Tibial nerve (tissue), 4 donors: Measurements from ENCODE around the gene ZNF699. TPM values are rescaled to one million over a fixed set of nuclear protein-coding genes. Genes with fewer than 3 reads are reported as not detected.
"Not testable (repeated sequence)": the region's sequence is repeated elsewhere in the genome, so short reads cannot be mapped to it uniquely, and the experiment has no call there.

Experiments
- DNase-seq, 2 donors: peaks; one replicate each; pipeline ENCODE4 v3.0.0-alpha.2; 2019; ENCODE audit warnings: low spot score in 2 of 2
- H3K27ac ChIP-seq, 4 donors: fragments of 200-600 bp; sonication (generic) in 3 of 4; one replicate each; pipeline ENCODE4 v1.5.1; 2017 to 2019; ENCODE audit warnings: mild to moderate bottlenecking in 1 of 4
- H3K27me3 ChIP-seq, 2 donors: fragments of 200-600 bp; sonication (generic) in 1 of 2; one replicate each; pipeline versions ENCODE4 v1.5.1 to v1.6.0; 2017 to 2019
- H3K36me3 ChIP-seq, 3 donors: fragments of 200-600 bp; sonication (generic); one replicate each; pipeline ENCODE4 v1.5.1; 2018 to 2019
- H3K4me1 ChIP-seq, 4 donors: fragments of 200-600 bp; sonication (generic) in 3 of 4; one replicate each; pipeline ENCODE4 v1.5.1; 2017 to 2019
- H3K4me3 ChIP-seq, 4 donors: fragments of 200-600 bp; sonication (generic) in 3 of 4; one replicate each; pipeline ENCODE4 v1.5.1; 2017 to 2019; ENCODE audit warnings: mild to moderate bottlenecking in 1 of 4, moderate library complexity in 1 of 4
- H3K9me3 ChIP-seq, 4 donors: fragments of 200-600 bp; sonication (generic) in 3 of 4; one replicate each; pipeline ENCODE4 v1.5.1; 2017 to 2019
- EP300 ChIP-seq, 2 donors: sonication (generic); formaldehyde crosslinking; IDR thresholded peaks; one replicate each; pipeline ENCODE4 v1.6.1; 2017; ENCODE audit warnings: antibody characterized with exemption in 2 of 2, mild to moderate bottlenecking in 1 of 2
- POLR2A ChIP-seq, 2 donors: fragments of 450-650 bp; IDR thresholded peaks; one replicate each; pipeline ENCODE4 v1.6.1; 2017; ENCODE audit warnings: antibody characterized with exemption in 2 of 2, mild to moderate bottlenecking in 2 of 2, moderate library complexity in 2 of 2
- WGBS, 2 donors: methylation state at CpG; one replicate each; pipeline ENCODE4 v1.1.5; 2018; 5-methylcytosine and 5-hydroxymethylcytosine counted together
- total RNA-seq, 4 donors: library from RNA; depleted of rRNA; stranded (reverse); fragments of >200 nt; gene quantifications; one replicate each; pipeline ENCODE4 v1.1.0, GENCODE V29; 2016
- TF ChIP-seq, protein P1 (sequence below), 5 experiments: fragments of 200-600 bp in 3 of 5; fragments of 450-650 bp in 2 of 5; sonication (generic) in 3 of 5; IDR thresholded peaks; one replicate each; pipeline ENCODE4 v1.5.1; 2016 to 2019; ENCODE audit warnings: antibody characterized with exemption in 5 of 5, mild to moderate bottlenecking in 3 of 5, moderate library complexity in 2 of 5

The ZNF699 gene
- total RNA-seq, 4 donors from 2014 or later: 15.0 to 26.7 (median 22.6) TPM

DNA sequence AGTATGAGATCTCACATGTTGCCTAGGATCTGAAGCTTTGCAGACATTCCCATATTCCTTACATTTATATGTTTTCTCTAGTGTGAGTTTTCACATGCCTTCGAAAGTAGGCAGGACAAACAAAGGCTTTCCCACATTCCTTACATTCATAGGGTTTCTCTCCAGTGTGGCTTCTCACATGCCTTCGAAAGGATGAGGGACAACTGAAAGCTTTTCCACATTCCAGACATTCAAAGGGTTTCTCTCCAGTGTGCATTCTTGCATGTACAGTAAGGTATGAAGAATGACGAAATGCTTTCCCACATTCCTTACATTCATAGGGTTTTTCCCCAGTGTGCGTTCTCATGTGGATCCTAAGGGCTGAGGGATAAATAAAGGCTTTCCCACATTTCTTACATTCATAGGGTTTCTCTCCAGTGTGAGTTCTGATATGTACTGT is 14.2 kb downstream of the ZNF699 start:
- Histone ChIP-seq H3K27ac (no peak overlapping the region), H3K36me3 (peaks cover 19 to 99% (median 48%) of the 10 kb centered on the region in 3 donors), H3K4me1 (no peaks in the 10 kb centered on the region), H3K27me3 (no peaks in the 10 kb centered on the region), H3K4me3 (no peak overlapping the region), H3K9me3 (peaks cover 8 to 100% (median 56%) of the 10 kb centered on the region in 4 donors)
- no peak for TF ChIP-seq POLR2A (IDR thresholded peaks at IDR 0.05)
- TF ChIP-seq, protein P1, sequence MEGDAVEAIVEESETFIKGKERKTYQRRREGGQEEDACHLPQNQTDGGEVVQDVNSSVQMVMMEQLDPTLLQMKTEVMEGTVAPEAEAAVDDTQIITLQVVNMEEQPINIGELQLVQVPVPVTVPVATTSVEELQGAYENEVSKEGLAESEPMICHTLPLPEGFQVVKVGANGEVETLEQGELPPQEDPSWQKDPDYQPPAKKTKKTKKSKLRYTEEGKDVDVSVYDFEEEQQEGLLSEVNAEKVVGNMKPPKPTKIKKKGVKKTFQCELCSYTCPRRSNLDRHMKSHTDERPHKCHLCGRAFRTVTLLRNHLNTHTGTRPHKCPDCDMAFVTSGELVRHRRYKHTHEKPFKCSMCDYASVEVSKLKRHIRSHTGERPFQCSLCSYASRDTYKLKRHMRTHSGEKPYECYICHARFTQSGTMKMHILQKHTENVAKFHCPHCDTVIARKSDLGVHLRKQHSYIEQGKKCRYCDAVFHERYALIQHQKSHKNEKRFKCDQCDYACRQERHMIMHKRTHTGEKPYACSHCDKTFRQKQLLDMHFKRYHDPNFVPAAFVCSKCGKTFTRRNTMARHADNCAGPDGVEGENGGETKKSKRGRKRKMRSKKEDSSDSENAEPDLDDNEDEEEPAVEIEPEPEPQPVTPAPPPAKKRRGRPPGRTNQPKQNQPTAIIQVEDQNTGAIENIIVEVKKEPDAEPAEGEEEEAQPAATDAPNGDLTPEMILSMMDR (IDR thresholded peaks at IDR 0.05): no peak
- 95 to 98% methylated on average over 4 of the region's 4 CpGs for WGBS, 2 donors
- DNase-seq: no peak

DNA sequence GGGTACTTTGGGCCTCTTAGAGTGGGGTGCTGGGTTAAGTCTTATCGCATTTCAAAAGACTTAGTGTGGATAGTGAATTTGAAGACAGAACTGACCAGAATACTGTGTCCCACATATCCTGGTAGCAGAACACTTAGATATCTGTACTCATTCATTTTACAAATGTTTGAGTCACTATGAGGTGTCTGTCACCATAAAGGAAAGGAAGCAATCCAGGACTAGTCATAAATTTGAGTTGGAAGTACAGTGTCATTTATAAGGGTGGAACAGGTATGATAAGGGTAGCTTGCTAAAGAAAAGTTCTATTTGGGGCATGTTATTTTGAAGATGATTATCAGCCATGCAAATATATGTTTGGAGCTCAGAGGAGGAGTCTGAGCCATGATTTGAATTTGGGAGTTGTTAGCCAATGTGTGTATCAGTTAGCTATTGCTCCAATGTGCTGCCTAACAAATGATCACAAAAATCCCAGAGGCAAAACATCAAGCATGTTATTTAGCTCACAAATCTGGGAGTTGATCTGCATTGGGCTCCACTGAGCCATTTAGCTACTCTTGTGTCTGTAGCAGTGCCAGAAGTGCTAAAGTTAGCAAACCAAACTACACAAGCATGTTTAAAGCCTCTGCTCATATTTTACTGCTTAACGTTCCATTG is 20.3 kb downstream of the ZNF699 start:
- H3K4me1 ChIP-seq: no peaks in the 10 kb centered on the region
- TF ChIP-seq, protein P1 (IDR thresholded peaks at IDR 0.05): no peak
- no peak for DNase-seq
- peaks cover 0 to 68% (median 6%) of the 10 kb centered on the region in 3 donors for H3K36me3 ChIP-seq
- 96 to 100% methylated on average over 2 of the region's 2 CpGs for WGBS, 2 donors
- peaks cover 0 to 100% (median 38%) of the 10 kb centered on the region in 4 donors for H3K9me3 ChIP-seq
- H3K27me3 ChIP-seq: no peaks in the 10 kb centered on the region
- H3K27ac ChIP-seq: no peak overlapping the region
- H3K4me3 ChIP-seq: no peak overlapping the region

DNA sequence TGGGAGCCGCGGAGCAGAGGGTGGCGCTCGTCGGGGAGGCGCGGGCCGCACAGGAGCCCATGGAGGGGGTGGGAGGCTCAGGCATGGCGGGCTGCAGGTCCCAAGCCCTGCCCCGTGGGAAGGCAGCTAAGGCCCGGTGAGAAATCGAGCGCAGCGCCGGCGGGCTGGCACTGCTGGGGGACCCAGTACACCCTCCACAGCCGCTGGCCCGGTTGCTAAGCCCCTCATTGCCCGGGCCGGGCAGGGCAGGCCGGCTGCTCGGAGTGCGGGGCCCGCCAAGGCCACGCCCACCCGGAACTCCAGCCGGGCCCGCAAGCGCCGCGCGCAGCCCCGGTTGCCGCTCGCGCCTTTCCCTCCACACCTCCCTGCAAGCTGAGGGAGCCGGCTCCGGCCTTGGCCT is 26.2 kb downstream of the ZNF699 start:
- Histone ChIP-seq H3K9me3 (peaks cover 0 to 97% (median 10%) of the 10 kb centered on the region in 4 donors), H3K36me3 (peaks cover 0 to 16% (median 0%) of the 10 kb centered on the region in 3 donors)
- H3K27ac ChIP-seq, H3K27me3 ChIP-seq, H3K4me1 ChIP-seq, DNase-seq, H3K4me3 ChIP-seq: not testable (repeated sequence)
- WGBS, 2 donors: 25 to 39% methylated on average over 15 to 16 of the region's 38 CpGs

DNA sequence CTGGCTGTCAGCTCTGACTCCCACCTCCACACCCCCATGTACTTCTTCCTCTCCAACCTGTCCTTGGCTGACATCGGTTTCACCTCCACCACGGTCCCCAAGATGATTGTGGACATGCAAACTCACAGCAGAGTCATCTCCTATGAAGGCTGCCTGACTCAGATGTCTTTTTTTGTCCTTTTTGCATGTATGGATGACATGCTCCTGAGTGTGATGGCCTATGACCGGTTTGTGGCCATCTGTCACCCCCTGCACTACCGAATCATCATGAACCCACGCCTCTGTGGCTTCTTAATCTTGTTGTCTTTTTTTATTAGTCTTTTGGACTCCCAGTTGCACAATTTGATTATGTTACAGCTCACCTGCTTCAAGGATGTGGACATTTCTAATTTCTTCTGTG is 58.4 kb downstream of the ZNF699 start:
- WGBS, 2 donors: 71 to 72% methylated on average over 5 of the region's 5 CpGs
- Histone ChIP-seq H3K4me3 (no peak overlapping the region), H3K4me1 (no peaks in the 10 kb centered on the region), H3K27ac (no peak overlapping the region), H3K36me3 (no peaks in the 10 kb centered on the region), H3K9me3 (peaks cover 0 to 26% (median 0%) of the 10 kb centered on the region in 4 donors), H3K27me3 (no peaks in the 10 kb centered on the region)
- TF ChIP-seq POLR2A (IDR thresholded peaks at IDR 0.05): no peak
- no peak for TF ChIP-seq EP300 (IDR thresholded peaks at IDR 0.05)
- TF ChIP-seq, protein P1 (IDR thresholded peaks at IDR 0.05): no peak
- DNase-seq: no peak

DNA sequence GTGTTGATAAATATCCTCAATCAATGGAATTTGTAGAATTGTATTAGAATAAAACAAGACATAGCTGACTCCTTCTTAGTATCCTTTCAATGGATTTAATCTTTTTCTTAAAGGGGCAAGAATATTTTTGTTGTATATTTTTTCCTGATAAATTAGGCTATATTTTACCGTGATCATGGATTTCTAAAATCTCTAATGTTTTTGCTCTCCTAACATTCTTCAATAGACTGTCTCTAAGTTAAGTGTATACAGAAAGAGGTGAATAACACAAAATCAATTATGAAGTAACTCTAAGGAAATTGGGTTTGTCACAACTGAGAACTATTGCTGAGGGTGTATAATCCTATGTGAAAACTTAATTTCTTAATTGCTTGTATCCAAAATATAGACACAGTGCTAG is 59.0 kb downstream of the ZNF699 start, which contains the start of gene OR7E24:
OR7E24 (plus strand) TSS at position 301 of the 400 bp plus-strand sequence. CDS start 114 bp downstream, outside the sequence.
- no peak within 1 kb of the TSS for H3K27ac ChIP-seq
- no peak within 1 kb of the TSS for H3K4me3 ChIP-seq
- H3K36me3 ChIP-seq: no peaks in the 10 kb centered on the region
- TF ChIP-seq, protein P1 (IDR thresholded peaks at IDR 0.05): no peak
- TF ChIP-seq EP300 (IDR thresholded peaks at IDR 0.05): no peak
- no peaks in the 10 kb centered on the region for H3K27me3 ChIP-seq
- no peaks in the 10 kb centered on the region for H3K4me1 ChIP-seq
- WGBS, 2 donors: 74 to 79% methylated on average over 1 of the region's 1 CpG
- no peak for DNase-seq
- H3K9me3 ChIP-seq: peaks cover 0 to 27% (median 0%) of the 10 kb centered on the region in 4 donors

Other genes starting within 250 kb of the ZNF699 start
- under 1 TPM in 1 of 4 donors, not detected in 3; 0.22 TPM for gene OR1M1, start 222.8 kb downstream of the ZNF699 start, total RNA-seq
- not detected for gene OR7G2, start 202.4 kb downstream of the ZNF699 start, total RNA-seq
- gene OR7G1, start 194.1 kb downstream of the ZNF699 start, total RNA-seq: not detected
- not detected for gene OR7G3, start 182.9 kb downstream of the ZNF699 start, total RNA-seq
- 10 to 100 TPM; 15.5 to 20.5 (median 17.8) TPM for gene ZNF317, start 169.4 kb downstream of the ZNF699 start, total RNA-seq
- under 1 TPM in 1 of 4 donors, not detected in 3; 0.44 TPM for gene OR7D2, start 130.9 kb downstream of the ZNF699 start, total RNA-seq
- gene OR7D4, start 90.2 kb downstream of the ZNF699 start, total RNA-seq: not detected
- not detected for gene OR7E24, start 58.9 kb downstream of the ZNF699 start, total RNA-seq
- 10 to 100 TPM; 12.9 to 45.2 (median 20.2) TPM for gene ZNF559, start 14.3 kb upstream of the ZNF699 start, total RNA-seq
- 10 to 100 TPM in 1 of 4 donors, 1 to 10 TPM in 3; 1.4 to 12.9 (median 6.3) TPM for gene ZNF177, start 53.2 kb upstream of the ZNF699 start, total RNA-seq
- 10 to 100 TPM; 22.6 to 38.6 (median 30.7) TPM for gene ZNF266, start 125.7 kb upstream of the ZNF699 start, total RNA-seq
- gene ZNF560, start 188.8 kb upstream of the ZNF699 start, total RNA-seq: not detected
- gene ZNF426, start 228.8 kb upstream of the ZNF699 start, total RNA-seq: 10 to 100 TPM; 10.5 to 13.7 (median 12.8) TPM